ENCODE measurements around the gene RAB3C.

DNA sequence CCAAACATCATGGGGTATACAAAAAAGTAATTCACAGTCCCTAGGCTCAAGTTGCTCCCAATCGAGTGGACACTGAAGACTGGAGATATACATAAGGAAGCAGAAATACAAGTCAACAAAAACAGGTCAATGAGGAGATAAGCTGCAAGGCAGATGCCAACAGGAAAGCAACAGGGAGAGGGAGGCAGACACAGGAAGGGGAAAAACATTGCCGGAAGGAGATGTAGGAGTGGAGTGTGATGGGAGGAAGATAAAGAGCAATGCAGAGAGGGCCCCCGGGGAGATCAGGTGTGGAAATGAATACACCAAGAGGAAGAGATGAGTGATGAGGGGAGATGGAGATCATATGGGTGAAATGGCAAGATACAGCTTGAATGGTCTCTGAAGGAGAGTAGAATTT is 243.0 kb downstream of the RAB3C start:
- TF ChIP-seq, protein P1, sequence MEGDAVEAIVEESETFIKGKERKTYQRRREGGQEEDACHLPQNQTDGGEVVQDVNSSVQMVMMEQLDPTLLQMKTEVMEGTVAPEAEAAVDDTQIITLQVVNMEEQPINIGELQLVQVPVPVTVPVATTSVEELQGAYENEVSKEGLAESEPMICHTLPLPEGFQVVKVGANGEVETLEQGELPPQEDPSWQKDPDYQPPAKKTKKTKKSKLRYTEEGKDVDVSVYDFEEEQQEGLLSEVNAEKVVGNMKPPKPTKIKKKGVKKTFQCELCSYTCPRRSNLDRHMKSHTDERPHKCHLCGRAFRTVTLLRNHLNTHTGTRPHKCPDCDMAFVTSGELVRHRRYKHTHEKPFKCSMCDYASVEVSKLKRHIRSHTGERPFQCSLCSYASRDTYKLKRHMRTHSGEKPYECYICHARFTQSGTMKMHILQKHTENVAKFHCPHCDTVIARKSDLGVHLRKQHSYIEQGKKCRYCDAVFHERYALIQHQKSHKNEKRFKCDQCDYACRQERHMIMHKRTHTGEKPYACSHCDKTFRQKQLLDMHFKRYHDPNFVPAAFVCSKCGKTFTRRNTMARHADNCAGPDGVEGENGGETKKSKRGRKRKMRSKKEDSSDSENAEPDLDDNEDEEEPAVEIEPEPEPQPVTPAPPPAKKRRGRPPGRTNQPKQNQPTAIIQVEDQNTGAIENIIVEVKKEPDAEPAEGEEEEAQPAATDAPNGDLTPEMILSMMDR (IDR thresholded peaks at IDR 0.05; ENCODE audit: low read depth, low read length), result no peak
- TF ChIP-seq EZH2phosphoT487 (IDR thresholded peaks at IDR 0.05; ENCODE audit: low read depth), result no peak
